VCaP (cell line): ENCODE data around the gene TTLL11.

Source experiments
- H3K27ac ChIP-seq: fragments of 450-650 bp; 2 replicates; pipeline ENCODE4 v1.5.1; 2017
- TF ChIP-seq, protein P1 (sequence below): fragments of 450-650 bp; conservative IDR thresholded peaks from 2 replicates; pipeline ENCODE4 v1.5.1; 2017; ENCODE audit warnings: mild to moderate bottlenecking, moderate library complexity

Gene TTLL11

DNA sequence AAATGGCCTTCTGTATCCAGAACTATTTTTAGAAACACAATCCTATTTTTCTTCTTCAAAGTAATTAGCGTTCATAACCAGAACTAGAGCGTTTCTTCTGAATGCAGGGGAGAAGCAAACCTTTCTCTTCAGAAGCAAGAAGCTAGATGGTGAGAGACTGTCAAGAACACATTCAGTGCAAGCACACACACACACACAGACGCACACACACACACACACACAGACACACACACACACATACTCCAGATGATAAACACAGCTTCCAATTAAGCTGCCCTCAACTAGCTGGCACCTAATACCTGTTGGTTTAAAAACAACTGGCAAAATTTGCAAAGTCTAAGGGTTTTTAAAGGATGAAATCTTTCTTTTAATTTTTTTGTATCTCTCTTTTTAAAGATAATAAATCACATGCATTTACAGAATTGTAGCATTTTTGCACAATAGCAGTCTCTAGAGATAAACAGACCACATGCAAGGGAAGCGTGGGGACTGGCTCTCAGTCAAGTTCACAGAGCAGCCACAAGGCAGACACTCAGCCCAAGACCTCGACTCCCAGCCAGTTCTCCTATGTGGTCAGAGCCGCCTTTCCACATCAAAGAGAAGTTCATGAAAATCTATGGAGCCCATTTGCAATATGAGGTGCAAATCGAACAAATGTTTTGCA, 138.5 kb downstream of the TTLL11 start:
- H3K27ac ChIP-seq, result no peak overlapping the region
- TF ChIP-seq, protein P1, sequence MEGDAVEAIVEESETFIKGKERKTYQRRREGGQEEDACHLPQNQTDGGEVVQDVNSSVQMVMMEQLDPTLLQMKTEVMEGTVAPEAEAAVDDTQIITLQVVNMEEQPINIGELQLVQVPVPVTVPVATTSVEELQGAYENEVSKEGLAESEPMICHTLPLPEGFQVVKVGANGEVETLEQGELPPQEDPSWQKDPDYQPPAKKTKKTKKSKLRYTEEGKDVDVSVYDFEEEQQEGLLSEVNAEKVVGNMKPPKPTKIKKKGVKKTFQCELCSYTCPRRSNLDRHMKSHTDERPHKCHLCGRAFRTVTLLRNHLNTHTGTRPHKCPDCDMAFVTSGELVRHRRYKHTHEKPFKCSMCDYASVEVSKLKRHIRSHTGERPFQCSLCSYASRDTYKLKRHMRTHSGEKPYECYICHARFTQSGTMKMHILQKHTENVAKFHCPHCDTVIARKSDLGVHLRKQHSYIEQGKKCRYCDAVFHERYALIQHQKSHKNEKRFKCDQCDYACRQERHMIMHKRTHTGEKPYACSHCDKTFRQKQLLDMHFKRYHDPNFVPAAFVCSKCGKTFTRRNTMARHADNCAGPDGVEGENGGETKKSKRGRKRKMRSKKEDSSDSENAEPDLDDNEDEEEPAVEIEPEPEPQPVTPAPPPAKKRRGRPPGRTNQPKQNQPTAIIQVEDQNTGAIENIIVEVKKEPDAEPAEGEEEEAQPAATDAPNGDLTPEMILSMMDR, result no peak

DNA sequence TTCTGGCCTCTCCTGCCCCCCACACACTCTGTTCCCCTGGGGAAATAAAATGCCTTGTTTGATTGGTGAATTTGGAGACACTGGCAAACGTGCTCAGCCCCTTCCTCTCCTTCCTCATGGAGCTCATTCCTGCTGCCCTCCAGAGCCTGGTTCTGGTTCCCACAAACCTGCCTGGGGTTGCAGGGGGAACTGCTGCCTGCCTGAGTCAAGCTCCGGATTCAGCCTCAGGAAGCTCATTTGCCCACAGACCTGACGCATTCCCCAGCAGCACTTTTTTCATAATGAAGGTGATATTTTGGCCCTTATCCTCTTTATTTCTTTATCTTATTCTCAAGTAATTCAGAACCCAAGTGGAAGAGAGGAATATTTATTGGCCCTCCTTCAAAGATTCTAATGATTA, 140.5 kb downstream of the TTLL11 start:
- TF ChIP-seq, protein P1, result no peak
- H3K27ac ChIP-seq, result no peak overlapping the region

DNA sequence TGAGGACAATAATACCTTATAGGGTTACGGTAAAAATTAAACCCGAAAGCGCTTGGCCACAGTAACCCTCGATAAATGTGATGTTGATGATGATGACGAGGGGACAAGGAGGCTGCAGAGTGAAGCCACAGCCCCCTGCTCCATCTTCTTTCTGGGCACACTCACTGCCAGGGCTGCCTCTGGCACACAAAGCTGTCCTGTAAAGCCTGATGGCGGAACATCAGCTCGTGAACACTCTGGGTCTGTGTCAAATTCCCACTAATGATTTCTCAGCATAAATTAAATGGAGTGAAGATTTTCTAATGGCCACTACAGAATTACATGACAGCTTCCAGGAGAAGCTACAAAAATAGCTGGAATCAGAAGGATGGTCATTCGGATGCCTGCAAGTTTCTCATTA, 142.2 kb downstream of the TTLL11 start:
- H3K27ac ChIP-seq, result no peak overlapping the region
- TF ChIP-seq, protein P1, result no peak

DNA sequence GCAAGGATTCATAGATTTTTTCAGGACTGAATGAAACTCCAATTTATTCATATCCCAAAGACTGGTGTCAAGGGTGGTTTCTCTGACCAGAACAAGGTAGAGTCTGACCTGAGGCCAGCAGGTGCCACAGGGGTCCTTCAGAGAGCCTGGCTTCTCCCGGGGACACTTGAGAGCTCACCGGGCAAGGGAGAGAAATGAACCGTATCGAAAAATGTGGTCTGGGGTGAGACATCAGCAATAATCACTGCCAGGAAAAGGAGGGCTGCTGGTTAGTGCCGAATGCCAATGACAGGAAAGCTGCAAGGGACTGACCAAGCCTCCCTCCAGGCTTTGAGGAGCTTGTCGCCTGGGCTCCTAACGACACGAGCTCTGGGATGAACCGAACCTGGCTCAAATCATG, 142.7 kb downstream of the TTLL11 start:
- TF ChIP-seq, protein P1, result no peak
- H3K27ac ChIP-seq, result no peak overlapping the region

DNA sequence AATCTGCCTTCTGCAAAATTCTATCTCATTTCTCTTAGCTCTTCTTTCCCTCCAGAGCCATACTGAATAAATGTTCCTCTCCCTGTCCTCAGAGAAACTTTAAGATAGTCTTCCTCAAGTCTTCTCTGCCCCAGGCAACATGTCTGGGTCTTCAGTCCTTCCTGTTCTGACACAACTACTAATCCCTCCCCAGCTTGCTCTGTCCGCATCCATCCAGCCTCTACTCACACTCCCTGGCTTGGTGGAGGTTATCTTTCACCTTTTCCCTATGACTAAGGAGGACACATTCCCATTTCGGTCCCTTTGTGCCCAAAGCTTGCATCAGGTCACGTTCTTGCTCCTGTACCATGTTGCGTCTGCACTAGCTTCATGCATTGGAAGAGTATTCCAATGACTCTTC, 143.3 kb downstream of the TTLL11 start:
- TF ChIP-seq, protein P1, result no peak
- no peak overlapping the region for H3K27ac ChIP-seq

DNA sequence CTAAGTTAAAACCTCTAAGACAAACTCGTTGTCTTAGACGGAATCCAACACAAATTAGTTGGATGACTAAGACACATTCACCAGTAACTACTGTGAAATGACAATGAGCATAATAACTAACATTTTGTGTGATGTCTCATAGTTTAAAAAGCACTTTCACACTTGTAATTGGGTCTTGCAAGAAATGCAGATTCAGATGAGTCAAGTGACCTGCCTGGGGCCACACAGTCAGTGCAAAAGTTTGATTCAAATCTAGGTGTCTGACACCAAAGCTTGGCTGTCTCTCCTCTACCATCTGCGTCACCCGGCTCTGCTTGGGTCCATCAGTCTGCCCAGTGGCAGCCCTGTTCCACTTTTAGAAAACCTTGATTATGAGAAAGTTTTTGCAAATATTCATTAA, 143.7 kb downstream of the TTLL11 start:
- H3K27ac ChIP-seq, result no peak overlapping the region
- TF ChIP-seq, protein P1, result no peak

DNA sequence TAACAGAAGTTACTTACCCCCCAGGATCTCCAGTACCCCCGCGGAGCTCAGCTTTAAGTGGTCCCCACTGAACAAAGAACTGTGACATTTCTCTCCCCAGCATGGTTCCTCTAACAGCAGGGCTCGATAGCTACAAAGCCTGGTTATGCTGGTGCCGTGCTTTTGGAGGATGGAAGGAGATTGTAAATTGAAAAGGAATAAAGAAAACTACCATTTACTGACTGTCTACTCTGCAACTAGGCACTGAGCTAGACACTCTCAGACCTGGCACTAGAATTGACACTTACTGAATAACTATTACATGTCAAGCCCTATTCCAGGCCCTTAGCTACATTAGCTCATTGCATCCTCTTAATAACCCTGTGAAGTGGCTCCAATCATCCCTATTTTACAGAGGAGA, 145.3 kb downstream of the TTLL11 start:
- H3K27ac ChIP-seq, result no peak overlapping the region
- TF ChIP-seq, protein P1, result no peak
